CD4-positive, alpha-beta T cell treated with Interleukin-17A for 1 hour (primary cell): ENCODE results near the gene PLLP.

Source experiments
- DNase-seq: peaks from one replicate; pipeline ENCODE4 v3.0.0-alpha.2; 2020

The PLLP gene

GRCh38 chr16:57209780-57210179 lies 74.7 kb downstream of the PLLP start:
- DNase-seq, result no peak

DNA sequence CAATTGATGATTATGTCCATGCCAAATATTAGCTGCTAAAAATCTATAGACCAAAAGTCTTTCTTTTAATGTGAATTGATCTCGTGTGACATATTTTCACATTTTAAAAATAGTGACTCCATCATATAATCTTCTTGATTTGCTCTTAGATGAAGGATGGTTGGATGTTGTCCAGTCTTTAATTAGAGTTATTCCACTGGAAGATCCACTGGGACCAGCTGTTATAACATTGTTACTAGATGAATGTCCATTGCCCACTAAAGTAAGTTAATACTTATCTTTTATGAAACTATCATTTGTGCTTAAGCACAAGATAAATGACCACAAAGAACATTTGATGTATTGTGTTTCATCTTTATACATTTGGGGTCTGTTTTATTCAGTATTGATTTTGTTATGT lies 75.5 kb downstream of the PLLP start:
- no peak for DNase-seq
